Right ventricle myocardium inferior (tissue), 1 donor: ENCODE data around the gene ST3GAL6. TPM values are rescaled to one million over a fixed set of nuclear protein-coding genes. Genes with fewer than 3 reads are reported as not detected.

ENCODE experiments used
- ATAC-seq: fragments of 200-7000 bp; cut with Tn5 transposase; one replicate; pipeline ENCODE4 v1.9.1; 2020; ENCODE audit warnings: mild to moderate bottlenecking, moderate library complexity
- DNase-seq: peaks from one replicate; pipeline ENCODE4 v3.0.0; 2021; ENCODE audit errors: missing footprints
- intact Hi-C: fragments of 100-400 bp; cut with DNase I; formaldehyde crosslinking; loops from one replicate; pipeline ENCODE4 v1.11.0; 2022
- total RNA-seq: library from RNA; stranded (reverse); fragmentation: NEBNext Ultra II Directional; extraction: Animal tissue kit (Norgen Biotek cat#: 25700); gene quantifications from one replicate; pipeline ENCODE4 v1.2.1, GENCODE V29; 2021
- donor health status: DM: no; HTN: yes; CAD: no; lungs with severe emphysema.

ST3GAL6 gene
- total RNA-seq, 1 donor from 2014 or later: 27.1 TPM

DNA sequence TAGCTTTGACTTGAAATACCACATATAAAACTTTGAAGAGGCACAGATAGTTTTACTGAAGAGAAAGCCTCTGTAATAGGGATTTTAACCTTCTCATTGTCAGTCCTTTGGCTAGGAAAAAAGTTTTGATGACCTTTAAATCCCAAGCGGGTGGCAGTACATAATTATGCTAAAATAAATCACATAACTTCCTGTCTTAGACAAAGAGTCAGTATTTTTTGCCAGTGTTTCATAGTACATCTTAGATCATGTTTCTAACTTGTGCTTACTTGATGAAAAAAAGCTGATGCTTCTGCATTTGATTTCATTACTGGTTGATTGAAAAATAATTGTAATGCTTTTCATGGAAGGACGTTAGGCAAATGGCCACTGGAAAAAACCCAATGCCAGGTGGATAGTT lies 5.8 kb downstream of the ST3GAL6 start:
- no peak for DNase-seq
- no peak for ATAC-seq
- intact Hi-C loops: no loop called here

GRCh38 chr3:98769448-98769847 lies 6.3 kb downstream of the ST3GAL6 start:
- DNase-seq (no peak), ATAC-seq (peak; percentile 42)
- intact Hi-C loops: no loop called here

DNA sequence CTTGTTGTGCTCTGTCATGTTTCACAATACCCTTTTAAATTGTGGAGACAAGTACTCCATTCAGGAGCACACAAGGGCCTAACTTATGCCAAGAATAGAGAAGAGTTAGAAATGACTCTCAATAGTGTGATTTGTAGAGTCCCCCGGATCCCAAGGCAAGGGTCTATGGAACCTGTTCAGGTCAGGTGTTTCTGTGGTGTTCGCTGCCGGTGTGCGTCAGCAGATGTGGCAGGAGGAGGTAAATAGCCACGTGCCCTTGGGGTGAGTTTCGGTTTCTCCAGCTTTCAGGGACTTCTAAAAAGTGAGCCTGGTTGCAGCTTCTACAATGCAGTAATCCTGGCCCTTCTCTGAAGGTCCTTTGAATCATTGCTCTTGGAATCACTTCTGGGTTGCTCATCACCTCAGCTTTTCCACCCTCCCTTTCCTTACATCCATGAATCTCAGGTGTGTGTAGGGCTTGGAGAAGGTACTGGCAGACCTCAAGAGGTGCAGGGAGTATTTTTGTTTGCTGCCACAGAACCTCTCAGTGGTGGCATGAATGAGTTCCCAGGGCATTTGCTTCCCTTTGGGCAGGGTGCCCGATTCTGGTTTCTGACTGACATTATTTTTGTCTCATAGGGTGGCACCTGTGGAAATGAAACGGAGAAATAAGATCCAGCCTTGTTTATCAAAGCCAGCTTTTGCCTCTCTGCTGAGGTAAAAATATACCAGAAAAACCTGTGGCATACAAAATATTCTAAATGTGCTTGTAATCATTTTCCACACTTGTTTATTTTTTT lies 7.3 kb downstream of the ST3GAL6 start:
- DNase-seq (no peak), ATAC-seq (peak; percentile 44)
- intact Hi-C loops: loop anchor here (2.0 kb wide), 1 partner anchor 38 kb away; no protein-coding TSS in a partner anchor

GRCh38 chr3:98772022-98772421 lies 8.9 kb downstream of the ST3GAL6 start:
- DNase-seq: no peak
- intact Hi-C loops: no loop called here
- ATAC-seq: no peak

- intact Hi-C loops: no loop called here
- ATAC-seq: no peak
- DNase-seq: no peak
Observed at GRCh38 chr3:98775459-98776139, 12.5 kb downstream of the ST3GAL6 start.

DNA sequence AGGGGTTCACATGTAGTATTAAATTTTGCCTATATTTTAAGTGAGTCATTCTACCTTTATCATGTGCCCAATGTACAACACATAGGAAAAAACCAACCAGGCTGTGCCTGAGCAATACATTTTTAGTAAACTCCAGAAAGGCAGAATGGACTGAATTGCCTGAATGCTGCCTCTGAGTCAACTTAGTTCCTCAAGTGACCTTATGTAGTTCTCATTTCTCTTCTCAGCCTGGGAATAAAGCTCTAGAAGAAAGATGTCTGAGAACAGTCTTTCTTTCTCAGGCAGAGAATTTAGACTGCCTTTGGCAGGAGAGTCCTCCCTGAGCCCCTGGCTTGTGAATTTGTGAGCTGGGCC lies 13.0 kb downstream of the ST3GAL6 start:
- DNase-seq: no peak
- no peak for ATAC-seq
- intact Hi-C loops: no loop called here

- intact Hi-C loops: no loop called here
- DNase-seq (no peak), ATAC-seq (no peak)
Observed at GRCh38 chr3:98777286-98777685, 14.1 kb downstream of the ST3GAL6 start.

- DNase-seq: no peak
- intact Hi-C loops: no loop called here
- ATAC-seq: peak; percentile 33
Observed at GRCh38 chr3:98777801-98778220, 14.7 kb downstream of the ST3GAL6 start.

- DNase-seq (no peak), ATAC-seq (no peak)
- intact Hi-C loops: no loop called here
Observed at GRCh38 chr3:98778383-98778782, 15.2 kb downstream of the ST3GAL6 start.

DNA sequence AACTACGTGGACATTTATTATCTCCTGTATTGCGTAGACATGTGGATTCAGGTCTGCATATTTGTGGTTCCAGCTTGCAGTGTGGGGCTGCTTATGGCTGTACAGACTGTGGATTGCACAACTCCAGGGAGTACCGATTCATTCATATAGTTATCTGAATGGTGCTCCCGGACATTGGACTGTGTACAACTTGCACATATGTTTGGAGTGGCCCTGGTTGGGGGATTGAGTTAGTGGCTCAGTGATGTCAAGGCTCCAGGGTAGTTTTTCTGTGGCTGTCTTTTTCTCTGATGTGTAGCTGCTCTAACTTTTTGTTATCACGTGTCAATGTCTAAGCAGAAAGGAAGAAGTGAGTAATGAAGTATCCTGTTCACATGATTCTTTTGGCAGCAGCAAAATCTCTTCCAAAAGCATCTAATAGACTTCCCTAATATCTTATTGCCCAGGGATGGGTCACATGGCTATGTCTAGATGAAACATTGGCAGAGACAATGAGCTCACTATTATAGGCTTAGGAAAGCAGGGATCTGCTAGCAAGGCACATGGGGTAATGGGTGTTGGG lies 15.8 kb downstream of the ST3GAL6 start:
- ATAC-seq: peak; percentile 49
- intact Hi-C loops: no loop called here
- no peak for DNase-seq

DNA sequence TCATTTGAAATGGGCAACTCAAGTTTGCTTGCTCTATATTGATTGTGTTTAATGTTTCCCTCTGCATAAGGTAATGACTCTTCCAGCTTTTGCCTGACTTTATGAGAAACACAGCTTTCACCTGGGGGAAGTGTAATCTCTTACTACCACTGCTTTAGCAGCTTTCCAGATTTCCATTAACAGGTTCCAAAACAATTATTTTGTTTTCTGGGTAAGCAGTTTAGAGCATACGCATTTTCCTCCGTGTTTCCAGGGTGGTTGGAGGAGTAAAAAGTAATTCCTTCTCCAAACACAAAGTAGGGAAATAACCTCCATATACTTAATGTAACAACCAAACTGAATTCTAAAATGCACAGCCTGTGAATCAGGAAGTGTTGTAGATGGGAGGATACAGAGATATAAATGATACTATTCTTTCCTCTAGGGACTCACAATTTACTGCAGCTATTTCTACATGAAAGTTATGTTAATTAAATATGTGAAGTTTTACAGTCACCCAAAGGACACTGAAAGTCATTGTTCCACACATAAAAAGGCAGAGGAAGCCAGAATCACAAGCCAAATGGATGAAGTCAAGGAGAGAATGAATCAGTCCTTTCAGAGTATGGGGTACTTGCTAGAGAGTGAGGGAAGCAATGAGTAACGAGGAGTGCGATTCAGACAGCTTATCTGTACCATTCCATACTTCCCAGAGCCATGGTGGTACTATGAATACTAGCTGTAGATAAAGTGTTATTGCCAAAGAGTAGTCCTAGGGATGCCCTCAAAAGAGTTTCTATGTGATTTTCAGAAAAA lies 16.6 kb downstream of the ST3GAL6 start:
- intact Hi-C loops: no loop called here
- no peak for DNase-seq
- ATAC-seq: no peak

DNA sequence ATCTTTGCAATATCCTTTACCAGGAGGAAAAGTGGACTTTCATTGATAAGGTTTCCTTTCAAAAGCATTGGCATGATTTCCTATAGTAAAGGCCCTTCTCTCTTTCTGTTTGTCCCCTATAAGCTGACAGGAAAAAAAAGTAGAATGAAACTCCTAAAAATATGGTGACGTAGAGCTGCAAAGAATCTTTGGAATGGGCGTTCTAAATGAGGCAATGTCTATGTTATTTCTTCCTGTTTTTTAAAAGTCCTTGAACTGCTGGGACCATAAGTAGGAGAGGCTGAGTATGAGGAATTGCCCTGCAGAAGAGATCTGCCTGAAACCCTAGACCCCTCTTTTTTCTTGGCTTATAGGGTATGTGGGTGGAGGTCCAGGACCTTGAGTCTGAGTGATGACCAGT lies 17.2 kb downstream of the ST3GAL6 start:
- no peak for ATAC-seq
- no peak for DNase-seq
- intact Hi-C loops: no loop called here

- DNase-seq (no peak), ATAC-seq (no peak)
- intact Hi-C loops: no loop called here
Observed at GRCh38 chr3:98782824-98783500, 19.8 kb downstream of the ST3GAL6 start.

DNA sequence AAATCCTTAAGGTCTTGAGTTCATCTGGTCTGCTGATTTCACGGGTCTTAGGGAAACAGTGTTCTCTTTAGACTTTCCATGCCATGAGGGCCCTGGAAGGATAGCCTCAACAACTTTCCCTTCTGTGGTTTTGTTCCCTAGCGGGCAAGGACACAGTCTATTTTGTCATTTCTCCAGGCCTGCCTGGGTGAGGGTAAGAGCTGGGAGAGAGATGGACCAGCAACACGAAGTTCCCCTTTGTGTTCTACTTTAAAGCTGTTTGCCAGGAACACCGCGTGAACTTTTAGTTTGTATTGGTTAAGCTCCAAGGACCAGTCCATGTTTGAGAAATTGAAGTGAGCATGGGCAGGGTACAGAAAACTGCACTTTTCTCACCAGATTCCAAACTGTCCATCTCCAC lies 20.9 kb downstream of the ST3GAL6 start:
- DNase-seq: no peak
- intact Hi-C loops: no loop called here
- ATAC-seq: peak; percentile 24

DNA sequence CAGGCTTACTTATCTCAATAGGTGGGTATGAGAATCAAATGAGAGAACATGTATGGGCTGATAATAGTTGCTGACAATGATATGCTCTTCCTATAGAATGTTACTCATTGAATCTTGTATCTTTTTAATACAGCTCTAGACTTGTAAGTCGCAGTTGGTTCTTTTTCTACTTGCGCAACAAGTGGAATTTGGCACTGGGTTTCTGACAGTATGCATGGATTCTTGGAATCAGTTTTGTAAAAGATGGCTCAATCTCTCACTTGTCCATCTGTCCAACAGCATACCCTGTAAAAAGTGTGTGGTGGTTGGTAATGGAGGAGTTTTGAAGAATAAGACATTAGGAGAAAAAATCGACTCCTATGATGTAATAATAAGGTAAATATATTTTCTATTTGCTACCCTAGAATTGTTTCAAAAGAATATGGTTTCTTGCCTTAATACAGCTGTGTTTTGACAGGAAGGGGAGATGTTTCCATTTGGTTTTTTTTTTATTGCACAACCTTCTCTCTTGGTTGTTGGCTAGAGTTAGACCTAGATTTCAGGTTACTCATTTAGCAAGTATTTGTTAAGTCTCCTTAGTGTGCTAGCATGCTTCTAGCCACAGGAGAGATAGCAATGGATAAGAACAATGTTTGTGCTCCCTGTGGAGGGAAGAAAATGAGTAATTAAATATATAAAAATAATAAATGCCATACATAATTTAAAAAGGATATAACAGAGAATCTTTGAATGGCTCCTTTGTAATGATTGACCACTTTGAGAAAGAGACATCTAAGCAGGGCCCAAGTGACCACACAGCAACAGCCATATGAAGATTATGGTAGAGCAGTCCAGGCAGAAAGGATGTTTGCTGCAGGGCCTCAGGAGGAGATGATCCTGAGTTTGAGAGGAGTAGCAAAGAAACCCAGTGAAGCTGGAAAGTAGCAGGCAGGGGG lies 21.8 kb downstream of the ST3GAL6 start:
- intact Hi-C loops: loop anchor here (5.0 kb wide), 1 partner anchor 53 kb away; no protein-coding TSS in a partner anchor
- ATAC-seq (peak; percentile 77), DNase-seq (no peak)

DNA sequence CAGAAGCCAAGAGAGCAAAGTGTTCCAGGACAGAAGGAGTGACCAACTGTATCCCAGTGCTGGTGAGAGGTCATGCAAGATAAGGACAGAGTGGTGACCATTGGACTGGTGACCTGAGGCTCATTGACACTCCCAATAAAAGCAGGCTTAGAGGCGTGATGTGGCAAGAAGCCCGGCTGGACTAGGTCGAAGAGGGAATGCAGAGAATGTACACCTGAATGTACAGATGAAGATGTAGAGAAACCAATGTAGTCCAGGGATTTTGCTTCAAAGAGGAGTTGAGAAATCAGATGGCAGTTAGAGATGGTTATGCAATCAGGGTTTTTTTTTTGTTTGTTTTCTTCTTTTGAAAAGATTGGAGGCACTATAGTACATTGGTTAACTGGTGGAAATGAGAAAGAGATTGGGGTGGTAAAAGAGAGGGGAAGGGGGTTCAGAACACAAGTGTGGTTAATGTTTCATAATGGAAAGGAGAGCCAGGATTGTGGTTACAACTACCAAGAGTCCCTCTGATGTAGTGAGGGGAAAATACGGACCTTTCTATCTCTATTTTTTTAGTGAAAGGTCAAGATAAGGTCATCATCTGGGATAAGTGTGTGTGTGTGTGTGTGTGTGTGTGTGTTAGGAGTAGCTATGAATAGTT lies 23.3 kb downstream of the ST3GAL6 start:
- no peak for ATAC-seq
- DNase-seq: no peak
- intact Hi-C loops: loop anchor here (5.0 kb wide), 1 partner anchor 54 kb away; no protein-coding TSS in a partner anchor

- DNase-seq (no peak), ATAC-seq (no peak)
- intact Hi-C loops: loop anchor here (5.0 kb wide), 1 partner anchor 55 kb away; no protein-coding TSS in a partner anchor
Observed at GRCh38 chr3:98787181-98787580, 24.0 kb downstream of the ST3GAL6 start.
